Vagina (tissue), 2 donors: ENCODE results near the gene CFHR5.

ENCODE experiments used
- CTCF ChIP-seq, 3 experiments: fragments of 450-650 bp in 2 of 3; fragments of 200-600 bp in 1 of 3; sonication (generic) in 1 of 3; IDR thresholded peaks; one replicate each; pipeline ENCODE4 v1.5.1; 2017 to 2019; ENCODE audit warnings: antibody characterized with exemption in 3 of 3, mild to moderate bottlenecking in 2 of 3, moderate library complexity in 2 of 3
- POLR2A ChIP-seq, 2 donors: fragments of 450-650 bp; IDR thresholded peaks; one replicate each; pipeline ENCODE4 v1.6.1; 2017; ENCODE audit warnings: antibody characterized with exemption in 2 of 2, mild to moderate bottlenecking in 2 of 2, moderate library complexity in 2 of 2

GRCh38 chr1:197016751-197017150 lies 39.4 kb downstream of the CFHR5 start:
- TF ChIP-seq POLR2A (IDR thresholded peaks at IDR 0.05), result no peak
- no peak for TF ChIP-seq CTCF (IDR thresholded peaks at IDR 0.05)
